HG03159 (cell line): Measurements from ENCODE around the gene TSC2.
"Not testable (repeated sequence)": the region's sequence is repeated elsewhere in the genome, so short reads cannot be mapped to it uniquely, and the experiment has no call there.

Experiments used
- ATAC-seq: cut with Tn5 transposase; IDR thresholded peaks from one replicate; pipeline ENCODE4 v1.9.1; 2021; ENCODE audit warnings: mild to moderate bottlenecking, moderate library complexity; ENCODE audit not compliant: unreplicated experiment

TSC2 gene

DNA sequence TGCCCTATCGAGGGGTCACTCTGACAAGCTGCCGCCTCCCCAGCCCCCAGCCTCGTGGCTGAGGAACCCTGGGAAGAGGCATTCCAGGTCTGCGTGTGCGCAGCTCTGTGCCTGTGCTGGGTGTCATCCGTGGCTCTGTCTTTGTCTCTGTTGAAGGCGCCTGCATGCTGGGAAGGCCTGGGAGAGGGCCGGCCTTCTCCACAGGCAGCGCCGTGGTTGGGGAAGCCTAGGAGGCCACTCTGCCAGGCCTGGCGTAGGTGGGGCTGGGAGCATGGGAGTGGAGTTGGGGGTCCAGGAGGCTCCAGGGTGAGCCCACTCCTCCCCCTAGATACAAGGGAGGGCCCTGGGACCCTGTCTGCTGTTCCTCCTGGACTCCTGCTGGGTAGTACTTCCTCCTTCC is 17.7 kb upstream of the TSC2 start:
- no peak for ATAC-seq

DNA sequence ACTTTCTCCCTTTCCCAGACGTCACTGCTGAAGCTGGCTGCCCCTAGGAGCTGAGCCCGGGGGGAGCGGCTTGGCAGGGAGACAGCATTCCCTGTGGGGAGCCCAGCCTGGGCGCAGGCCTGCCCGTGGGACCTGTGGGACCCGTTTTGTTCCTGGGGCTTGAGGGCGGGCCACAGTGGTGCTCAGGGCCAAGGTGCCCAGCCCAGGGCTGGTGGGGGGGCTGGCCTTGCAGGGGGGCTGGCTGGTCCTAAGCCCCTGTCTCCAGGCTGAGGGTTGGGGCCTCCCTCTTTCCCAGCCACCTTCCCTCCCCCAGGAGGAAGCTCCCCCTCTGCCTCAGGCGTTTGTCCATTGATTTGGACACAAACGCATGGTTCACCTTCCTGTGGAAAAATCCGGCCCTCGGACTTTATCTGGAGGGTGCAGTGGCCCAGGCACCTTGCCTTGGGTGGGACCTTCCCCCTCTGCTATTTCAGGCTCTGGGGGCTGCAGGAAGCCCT is 16.7 kb upstream of the TSC2 start:
- no peak for ATAC-seq

DNA sequence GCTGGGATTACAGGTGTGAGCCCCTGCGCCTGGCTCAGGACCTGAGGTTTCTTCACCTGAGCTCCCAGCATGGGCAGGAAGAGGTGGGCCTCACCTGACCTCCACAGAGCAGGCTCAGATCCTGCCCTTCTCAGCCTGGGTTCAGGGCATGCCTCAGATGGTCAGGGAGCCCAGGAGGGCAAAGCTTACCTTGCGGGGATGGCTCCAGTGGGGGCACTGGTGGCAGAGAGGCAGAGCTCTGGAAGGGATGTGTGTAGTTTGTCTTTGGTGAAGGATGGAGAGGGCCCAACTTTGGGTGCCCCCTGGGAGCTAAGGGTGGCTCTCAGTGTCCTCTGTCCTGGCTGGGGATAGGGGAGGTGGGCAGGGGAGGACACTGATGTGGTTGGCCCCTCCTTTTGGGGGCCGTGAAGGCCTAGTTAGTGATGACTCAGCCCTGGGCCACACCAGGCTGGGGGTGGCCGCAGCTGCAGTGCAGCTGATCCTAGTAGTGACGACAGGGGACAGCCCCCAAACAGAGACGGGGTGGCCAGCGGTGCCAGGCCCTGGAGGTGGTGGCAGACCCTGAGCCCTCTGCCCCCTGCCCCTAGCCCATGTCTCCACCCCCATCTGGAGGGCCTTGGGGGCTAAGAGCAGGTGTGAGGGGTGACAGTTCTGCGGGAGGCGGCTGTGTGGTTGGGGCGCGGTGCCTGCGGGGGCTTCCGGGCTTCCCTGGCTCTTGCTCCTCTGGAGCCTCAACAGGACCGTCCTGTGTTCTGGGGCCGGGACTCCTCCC is 15.3 kb upstream of the TSC2 start:
- no peak for ATAC-seq

DNA sequence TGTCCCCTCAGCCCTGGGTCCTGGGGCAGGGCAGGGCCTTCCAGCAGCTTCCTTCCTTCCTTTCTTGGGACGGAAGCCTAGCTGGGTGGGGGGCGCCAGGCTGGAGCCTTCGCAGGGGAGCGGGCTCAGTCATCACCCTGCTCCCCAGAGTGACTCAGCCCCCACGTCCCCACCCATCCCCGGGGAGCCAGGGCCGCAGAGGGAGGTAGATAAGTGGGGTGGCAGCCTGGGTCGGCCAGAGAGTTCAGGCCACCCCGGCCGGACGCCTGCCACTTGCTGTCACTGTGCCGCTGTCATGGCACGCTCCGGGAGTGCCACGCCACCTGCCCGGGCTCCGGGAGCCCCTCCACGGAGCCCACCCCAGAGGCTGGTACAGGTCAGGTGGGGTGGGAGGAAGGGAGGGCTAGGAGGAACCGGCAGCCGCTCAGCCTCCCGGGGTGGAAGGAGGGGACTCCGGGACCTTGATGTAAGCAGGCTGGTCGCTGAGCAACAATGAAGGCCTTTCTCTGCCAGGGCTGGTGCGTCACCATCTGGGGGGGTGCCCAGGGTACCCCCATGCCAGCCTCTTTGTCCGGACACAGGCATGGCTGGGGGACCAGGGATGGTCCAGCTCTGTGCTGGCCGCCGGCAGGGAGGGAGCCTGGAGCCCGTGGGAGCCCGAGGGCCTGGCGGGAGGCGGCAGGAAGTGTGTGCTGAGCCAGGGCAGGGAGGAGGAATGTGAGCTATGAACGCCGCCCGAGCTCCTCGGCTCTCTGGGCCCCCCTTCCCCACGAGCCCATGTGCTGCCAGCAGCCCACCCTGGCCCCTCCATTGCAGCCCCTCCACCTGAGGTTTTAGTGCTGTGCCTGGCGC is 14.5 kb upstream of the TSC2 start:
- ATAC-seq = no peak

DNA sequence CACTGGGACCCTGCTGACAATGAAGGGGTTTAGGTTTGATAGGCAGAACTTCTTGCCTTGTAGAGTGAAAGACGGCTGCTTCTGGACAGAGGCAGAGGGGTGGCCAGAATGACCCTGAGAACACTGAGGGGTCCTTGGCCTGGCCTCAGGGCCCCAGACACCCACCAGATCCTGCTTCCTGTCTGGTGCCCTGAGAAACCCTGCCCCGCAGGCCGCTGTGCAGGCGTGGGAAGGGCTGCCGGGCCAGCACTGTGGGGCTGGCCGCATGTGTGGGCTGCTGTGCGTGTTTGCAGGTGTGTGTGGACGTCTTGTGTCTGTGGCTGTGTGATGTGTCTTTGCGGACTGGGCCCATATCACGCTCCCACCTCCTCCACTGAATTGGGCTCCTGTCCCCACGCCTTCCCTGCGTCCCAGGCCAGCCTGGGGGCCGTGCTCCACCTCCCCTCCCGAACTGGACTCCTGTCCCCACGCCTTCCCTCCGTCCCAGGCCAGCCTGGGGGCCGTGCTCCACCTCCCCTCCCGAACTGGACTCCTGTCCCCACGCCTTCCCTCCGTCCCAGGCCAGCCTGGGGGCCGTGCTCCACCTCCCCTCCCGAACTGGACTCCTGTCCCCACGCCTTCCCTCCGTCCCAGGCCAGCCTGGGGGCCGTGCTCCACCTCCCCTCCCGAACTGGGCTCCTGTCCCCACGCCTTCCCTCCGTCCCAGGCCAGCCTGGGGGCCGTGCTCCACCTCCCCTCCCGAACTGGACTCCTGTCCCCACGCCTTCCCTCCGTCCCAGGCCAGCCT is 13.7 kb upstream of the TSC2 start:
- ATAC-seq = not testable (repeated sequence)

DNA sequence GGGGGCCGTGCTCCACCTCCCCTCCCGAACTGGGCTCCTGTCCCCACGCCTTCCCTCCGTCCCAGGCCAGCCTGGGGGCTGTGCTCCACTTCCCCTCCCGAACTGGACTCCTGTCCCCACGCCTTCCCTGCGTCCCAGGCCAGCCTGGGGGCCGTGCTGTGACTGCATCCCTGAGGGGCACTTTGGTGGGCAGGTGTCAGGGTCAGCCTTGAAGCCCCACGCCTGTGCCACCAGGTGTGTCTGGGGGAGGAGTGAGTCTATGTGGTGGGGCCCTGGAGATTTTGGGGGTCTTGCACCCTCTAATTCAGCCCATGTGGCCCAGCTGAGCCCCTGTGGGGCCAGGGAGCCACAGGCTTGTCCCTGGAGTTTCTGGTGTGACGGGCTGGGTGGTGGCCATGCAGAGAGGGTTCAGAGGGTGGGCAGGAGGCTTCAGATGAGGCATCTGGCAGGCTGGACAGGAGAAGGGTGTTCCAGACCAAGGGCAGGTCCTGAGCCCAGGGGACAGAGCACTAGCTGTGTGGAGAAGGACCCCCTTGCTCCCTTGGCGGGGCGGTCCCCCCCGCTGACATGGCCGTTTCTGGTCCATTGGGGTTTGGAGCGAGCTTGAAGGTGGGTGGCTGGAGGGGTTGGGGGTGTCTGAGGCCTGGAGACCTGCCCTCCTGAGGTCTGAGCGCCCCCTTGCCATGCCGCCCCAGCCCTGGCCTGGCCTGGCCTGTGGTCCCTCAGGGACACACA is 12.9 kb upstream of the TSC2 start:
- ATAC-seq = no peak

DNA sequence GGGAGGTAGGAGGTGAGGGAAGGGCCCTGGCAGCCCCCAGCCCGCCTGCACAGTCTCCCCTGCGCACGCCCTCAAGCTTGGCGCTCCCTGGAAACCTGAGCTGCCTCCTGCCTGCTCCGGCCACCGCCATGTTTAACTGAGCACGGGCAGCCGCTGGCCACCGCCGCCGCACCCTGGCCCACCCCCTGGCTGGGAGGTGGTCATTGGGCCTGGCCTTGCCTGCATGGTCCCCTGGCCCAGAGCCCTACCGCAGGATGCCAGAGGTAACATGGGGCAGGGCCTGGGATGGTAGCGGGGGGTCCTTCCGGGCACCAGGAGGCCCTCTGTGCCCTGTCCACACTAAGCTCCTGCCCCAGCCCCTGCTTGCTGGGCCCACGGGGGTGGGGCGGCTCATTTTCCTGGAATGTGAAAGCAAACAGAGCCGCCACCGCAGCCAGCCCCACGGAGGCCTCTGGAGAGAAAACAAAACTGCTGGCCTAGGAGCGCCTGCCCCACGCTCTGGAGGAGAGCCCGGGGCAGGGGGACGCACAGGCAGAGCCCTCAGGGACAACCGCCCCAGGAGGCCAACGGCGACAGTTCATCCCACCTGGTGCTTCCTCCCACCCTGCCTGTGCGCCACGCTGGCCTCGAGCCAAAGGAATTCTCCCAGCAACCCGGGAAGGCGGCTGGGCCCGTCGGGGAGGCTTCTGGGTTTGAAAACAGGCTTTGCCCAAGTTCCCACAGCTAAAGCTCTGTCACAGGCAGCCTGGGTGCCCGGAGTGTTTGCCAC is 12.2 kb upstream of the TSC2 start:
- ATAC-seq = no peak

DNA sequence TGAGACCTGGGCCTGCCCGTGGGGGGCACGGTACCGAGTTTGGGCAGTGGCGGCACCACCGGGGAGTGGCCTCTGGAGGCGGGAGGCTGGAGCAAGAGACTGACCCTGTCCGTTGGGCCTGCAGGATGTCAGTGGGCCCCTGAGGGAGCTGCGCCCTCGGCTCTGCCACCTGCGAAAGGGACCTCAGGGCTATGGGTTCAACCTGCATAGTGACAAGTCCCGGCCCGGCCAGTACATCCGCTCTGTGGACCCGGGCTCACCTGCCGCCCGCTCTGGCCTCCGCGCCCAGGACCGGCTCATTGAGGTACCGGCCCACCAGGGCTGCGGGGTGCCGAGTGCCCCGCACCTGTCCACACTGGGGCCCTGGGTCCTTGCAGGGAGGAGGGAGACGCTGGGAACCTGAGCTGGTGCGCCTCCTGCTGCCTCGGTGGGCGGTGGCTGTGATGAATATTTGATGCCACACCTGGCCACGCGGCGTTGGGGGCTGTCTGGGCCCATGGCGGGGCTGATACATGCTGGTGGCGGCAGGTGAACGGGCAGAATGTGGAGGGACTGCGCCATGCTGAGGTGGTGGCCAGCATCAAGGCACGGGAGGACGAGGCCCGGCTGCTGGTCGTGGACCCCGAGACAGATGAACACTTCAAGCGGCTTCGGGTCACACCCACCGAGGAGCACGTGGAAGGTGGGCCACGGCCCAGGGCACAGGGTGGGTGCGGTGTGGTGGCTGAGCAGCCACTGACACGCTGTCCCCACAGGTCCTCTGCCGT is 11.4 kb upstream of the TSC2 start:
- no peak for ATAC-seq

DNA sequence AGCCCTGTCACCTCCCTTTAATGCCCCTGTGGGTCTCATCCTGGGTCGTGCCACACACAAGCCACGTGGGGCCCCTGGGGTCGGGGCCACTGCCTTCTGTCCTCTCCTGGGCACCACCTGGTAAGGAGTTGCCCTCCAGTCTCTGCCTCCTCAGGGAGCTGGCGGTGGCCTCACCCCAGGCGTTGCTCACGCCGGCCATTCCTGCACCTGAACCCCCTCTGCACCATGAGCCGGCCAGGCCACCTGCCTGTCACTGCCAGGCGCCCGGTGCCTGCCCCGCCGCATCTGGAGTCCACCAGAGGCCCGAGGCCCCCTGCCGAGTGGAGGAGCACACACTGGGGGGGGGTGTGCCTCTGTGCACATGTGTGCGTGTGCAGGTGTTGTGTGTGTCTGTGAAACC is 10.7 kb upstream of the TSC2 start:
- ATAC-seq = no peak

DNA sequence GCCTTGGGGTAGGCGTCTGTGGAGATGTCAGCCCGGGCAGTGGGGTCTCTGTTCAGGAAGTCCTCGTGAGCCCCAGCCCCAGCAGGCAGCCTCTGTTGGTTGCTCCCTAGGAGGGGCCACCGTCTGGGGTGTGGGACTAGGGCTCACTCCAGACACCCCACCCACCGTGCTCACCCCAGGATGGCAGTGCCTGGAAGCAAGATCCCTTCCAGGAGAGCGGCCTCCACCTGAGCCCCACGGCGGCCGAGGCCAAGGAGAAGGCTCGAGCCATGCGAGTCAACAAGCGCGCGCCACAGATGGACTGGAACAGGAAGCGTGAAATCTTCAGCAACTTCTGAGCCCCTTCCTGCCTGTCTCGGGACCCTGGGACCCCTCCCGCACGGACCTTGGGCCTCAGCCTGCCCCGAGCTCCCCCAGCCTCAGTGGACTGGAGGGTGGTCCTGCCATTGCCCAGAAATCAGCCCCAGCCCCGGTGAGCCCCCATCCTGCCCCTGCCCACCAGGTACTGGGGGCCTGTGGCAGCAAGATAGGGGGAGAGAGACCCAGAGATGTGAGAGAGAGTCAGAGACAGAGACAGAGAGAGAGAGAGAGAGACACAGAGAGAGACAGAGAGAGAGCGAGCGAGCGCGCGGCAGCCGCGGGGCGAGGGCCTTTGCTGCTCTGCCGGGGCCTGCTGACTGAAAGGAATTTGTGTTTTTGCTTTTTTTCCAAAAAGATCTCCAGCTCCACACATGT is 10.0 kb upstream of the TSC2 start:
- ATAC-seq = no peak

DNA sequence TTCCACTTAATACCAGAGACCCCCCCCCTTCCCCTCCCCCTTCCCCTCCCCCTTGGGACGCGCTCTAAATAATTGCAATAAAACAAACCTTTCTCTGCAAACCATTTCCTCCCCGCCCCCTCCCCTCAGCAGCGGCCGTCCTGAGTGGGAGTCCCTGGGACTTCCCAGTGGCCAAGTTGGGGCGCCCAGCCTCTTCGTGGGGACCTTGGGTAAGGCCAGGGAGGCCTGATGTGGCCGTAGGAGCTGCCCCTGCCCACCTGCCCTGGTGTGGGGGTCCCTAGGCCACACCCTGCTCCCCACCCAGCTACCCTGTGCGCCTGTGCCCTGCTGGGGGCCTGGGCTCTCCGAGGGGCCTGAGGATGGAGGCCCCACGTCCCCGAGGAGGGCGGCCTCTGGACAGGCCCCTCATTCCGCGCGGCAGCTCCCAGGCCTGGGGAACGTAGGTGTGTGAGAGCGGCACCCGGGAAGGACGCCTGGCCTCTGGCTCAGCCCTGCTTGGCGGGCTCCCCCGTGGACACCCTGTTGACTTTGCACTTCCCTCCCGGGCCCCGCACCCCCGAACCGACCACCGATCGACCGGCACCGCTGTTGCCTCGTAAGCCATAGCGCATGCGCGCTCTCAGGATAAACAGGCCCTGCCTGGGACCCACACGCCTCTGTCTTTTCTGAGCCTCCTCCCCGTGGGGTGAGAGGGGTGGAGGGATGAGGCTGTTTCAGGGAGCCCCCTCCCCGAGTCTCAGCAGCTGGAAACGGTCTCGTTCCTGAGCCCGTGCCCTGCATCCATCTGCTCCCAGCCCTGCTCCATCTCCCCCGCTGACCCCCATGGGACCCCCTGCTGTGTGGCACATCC is 9.2 kb upstream of the TSC2 start:
- no peak for ATAC-seq

DNA sequence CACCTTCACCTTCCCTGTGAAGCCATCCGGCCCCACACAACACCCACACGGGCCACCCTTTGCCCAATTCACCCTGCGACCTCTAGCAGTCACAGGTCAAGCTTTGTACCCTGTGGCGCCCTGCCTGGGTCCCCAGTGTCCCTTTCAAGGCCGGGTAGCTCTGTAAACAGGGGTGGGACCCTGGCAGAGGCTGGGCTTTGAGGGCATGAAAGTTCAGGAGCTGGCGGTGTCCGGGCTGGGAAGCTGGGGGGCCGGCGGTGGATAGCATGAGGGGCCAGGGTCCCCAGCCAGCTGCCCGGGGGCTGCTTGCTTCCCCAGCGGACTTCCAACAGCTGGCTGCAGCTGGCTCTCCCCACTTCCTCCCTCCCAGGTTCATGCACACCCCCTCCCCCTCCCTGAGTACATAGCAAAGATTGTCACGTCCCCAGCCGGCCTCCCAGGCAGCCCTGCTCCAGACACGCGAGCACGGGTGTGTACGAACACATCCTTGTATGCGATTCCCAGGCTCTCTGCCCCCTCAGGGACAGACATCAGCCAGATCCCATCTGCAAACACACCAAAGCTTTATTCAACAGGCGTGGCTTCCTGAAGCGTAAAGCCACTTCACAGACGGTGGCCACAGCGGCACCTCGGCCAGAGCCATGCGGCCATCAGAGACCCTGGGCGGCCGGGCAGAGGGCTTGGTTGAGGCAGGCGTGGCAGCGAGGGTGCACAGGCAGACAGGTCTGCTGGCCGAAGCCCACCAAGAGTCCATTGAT is 8.3 kb upstream of the TSC2 start:
- ATAC-seq = no peak

DNA sequence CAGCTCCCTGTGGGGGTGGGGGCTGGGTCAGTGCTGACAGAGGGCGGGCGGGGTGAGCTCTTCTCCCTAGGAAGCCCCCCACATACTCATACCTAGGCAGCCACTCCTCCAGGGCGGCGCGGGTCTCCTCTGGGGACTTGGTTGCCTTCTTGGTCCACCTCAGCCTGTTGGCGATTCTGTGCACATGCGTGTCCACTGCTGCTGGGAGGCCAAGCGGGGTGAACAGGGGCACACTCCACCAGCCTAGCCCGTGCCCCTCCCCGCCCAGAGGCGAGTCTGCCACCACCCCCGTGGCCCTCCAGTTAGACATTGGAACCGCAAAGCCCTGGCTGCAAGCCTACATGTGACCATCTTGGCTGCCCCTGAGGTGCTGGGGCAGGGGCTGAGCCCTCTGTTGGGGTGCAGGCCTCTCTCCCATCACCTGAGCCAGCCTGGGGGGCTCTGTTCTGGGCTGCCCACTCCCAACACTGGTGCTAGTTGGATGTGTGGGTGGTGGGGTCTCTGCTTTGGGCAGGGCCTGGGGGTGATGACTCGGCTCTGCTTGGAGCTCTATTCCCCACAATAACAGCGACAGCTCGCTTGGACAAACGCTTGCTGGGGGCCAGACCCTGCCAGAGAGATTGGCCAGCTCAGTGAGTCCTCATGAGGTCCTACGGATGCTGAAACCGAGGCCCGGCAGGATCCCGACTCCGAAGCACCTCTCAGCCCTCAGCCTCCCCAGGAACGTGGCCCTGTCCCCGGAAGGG is 7.6 kb upstream of the TSC2 start:
- ATAC-seq = no peak

DNA sequence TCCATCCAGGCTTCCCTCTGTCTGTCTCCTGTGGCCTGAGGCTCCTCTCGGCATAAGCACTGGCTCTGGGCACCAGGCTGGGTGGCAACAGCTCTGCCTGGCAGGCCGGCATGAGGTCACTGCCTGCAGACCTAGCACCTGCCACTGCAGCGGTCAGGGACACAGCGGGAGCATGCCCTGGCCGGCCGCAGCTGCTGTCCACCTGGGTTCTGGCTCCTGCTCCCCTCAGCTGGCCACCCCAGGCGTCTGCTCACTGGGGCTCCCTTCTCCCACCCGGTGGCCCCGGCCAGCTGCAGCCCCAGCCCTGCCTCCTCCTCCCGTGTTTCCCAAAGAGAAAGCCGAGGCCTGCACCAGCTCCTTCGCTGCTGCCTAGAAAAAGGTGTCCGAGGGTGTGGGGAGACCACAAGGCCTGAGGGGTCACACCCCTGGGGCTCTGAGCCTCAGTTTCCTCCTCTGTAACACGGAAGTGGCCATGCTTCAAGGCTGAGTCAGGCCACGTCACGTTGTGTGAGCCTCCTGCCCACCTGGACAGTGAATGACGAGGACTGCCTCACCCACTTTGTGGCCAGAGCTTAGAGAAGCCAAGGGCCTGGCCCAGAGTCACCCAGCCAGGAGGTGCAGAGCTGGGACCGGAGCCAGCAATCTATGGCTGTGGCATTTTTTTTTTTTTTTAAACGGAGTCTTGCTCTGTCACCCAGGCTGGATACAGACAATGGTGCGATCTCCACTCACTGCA is 6.8 kb upstream of the TSC2 start:
- ATAC-seq = no peak

DNA sequence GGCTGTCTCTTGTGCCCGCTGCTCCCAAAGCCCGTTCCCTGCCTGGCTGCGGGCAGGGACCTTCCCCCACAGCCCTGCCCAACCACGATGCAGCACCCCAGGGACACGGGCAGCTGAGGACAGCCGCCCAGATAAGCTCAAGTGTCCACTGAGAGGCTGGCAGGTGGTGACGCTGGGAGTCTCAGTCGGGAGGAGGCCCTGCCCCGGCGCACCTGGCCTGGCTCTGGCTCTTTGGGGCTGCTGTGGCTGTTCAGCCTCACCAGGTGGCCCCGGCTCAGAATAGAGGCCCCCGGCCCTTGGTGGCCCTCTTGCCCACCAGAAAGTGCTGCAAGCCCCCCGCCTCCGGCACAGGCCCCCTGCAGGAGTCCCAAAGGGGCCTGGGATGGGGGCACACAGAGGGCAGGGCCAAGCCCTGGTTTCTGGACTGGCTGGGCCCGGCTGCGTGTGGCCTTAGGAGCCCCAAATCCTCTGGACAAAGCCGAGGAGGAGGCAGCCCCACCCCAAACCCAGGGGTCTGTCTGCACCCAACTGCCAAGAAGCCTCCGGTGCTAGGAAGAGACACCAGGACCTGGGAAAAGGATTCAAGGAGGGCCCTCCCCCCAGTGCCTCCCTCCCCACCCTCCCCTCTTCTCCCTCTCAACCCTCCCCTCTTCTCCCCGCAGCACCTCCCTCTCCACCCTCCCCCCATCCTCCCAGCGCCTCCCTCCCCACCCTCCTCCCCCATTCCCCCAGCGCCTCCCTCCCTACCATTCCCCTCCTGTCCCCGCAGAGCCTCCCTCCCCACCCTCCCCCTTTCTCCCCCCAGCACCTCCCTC is 5.4 kb upstream of the TSC2 start:
- no peak for ATAC-seq
